H1 (cell line): ENCODE measurements around the gene UPF1. TPM values are rescaled to one million over a fixed set of nuclear protein-coding genes. Genes with fewer than 3 reads are reported as not detected.

ENCODE experiments used
- ATF2 ChIP-seq: IDR thresholded peaks from 2 replicates; pipeline ENCODE4 v1.6.1; 2012; ENCODE audit warnings: low read length, inconsistent platforms
- BACH1 ChIP-seq: IDR thresholded peaks from 2 replicates; pipeline ENCODE4 v1.6.1; 2012; ENCODE audit warnings: low read length, improper control_type of control experiment
- CBX8 ChIP-seq: fragments of 300-800, 300-1000 bp; sonication (generic); IDR thresholded peaks from 2 replicates; pipeline ENCODE4 v1.7.1; 2016; ENCODE audit warnings: low read depth, low read length, borderline replicate concordance
- CHD7 ChIP-seq: fragments of 300-600 bp; sonication (generic); IDR thresholded peaks from 2 replicates; pipeline ENCODE4 v1.7.1; 2012; ENCODE audit warnings: low read length, moderate library complexity, mild to moderate bottlenecking, inconsistent platforms; ENCODE audit not compliant: insufficient replicate concordance
- HDAC6 ChIP-seq: IDR thresholded peaks from one replicate; pipeline ENCODE4 v1.7.1; 2012; ENCODE audit warnings: low read depth, mild to moderate bottlenecking, inconsistent platforms, low read length, moderate library complexity
- SP4 ChIP-seq: IDR thresholded peaks from 2 replicates; pipeline ENCODE4 v1.6.1; 2012; ENCODE audit warnings: low read length, inconsistent platforms
- ZNF274 ChIP-seq: IDR thresholded peaks from 2 replicates; pipeline ENCODE4 v1.7.0; 2012; ENCODE audit warnings: low read length, borderline replicate concordance; ENCODE audit errors: extremely low read depth
- polyA plus RNA-seq, 7 experiments: library from polyadenylated mRNA; depleted of rRNA in 3 of 7; stranded (reverse) in 5 of 7; unstranded in 2 of 7; fragments of >200 nt in 5 of 7; fragments of 200-250 nt in 2 of 7; gene quantifications; 1 replicate in 5 of 7; 2 replicates in 1 of 7; 4 replicates in 1 of 7; pipeline versions ENCODE4 v1.2.1 to v1.2.3, GENCODE V29; 2011 to 2013; ENCODE audit warnings: missing spikeins in 2 of 7, mixed read lengths in 2 of 7
- total RNA-seq: library from RNA; stranded (reverse); fragmentation: NEBNext Ultra II Directional; extraction: Animal tissue kit (Norgen Biotek cat#: 25700); gene quantifications from 2 replicates; pipeline ENCODE4 v1.2.1, GENCODE V29; 2021

UPF1 gene
- total and polyA plus RNA-seq, 2 of the 8 experiments (the other 6 are each of a cell fraction or from before 2014, with no cell fraction given), result 46.4 to 62.0 TPM

GRCh38 chr19:18831524-18832305 is at the start of gene UPF1 (continued):
- TF ChIP-seq ATF2 (no peak), CHD7 (no peak), CBX8 (no peak), SP4 (no peak), ZNF274 (no peak), BACH1 (no peak), HDAC6 (no peak)
